Glutamatergic neuron (in vitro differentiated cells): ENCODE results near the gene HOXC9. TPM values are rescaled to one million over a fixed set of nuclear protein-coding genes. Genes with fewer than 3 reads are reported as not detected.

Experiments used
- DNase-seq: peaks from one replicate; pipeline ENCODE4 v3.0.0; 2022
- H3K27ac Mint-ChIP-seq: one replicate; pipeline ENCODE4 v1.8.0; 2020; ENCODE audit warnings: mild to moderate bottlenecking, mixed read lengths, inconsistent platforms; ENCODE audit not compliant: unreplicated experiment
- H3K27me3 Mint-ChIP-seq: one replicate; pipeline ENCODE4 v1.8.0; 2020; ENCODE audit warnings: mild to moderate bottlenecking, moderate library complexity, mixed read lengths, inconsistent platforms; ENCODE audit not compliant: unreplicated experiment
- H3K36me3 Mint-ChIP-seq: one replicate; pipeline ENCODE4 v1.8.0; 2020; ENCODE audit warnings: mild to moderate bottlenecking, mixed read lengths, inconsistent platforms; ENCODE audit not compliant: unreplicated experiment
- H3K4me1 Mint-ChIP-seq: one replicate; pipeline ENCODE4 v1.8.0; 2020; ENCODE audit warnings: mild to moderate bottlenecking, low read depth, mixed read lengths, inconsistent platforms; ENCODE audit not compliant: unreplicated experiment
- H3K4me3 Mint-ChIP-seq: one replicate; pipeline ENCODE4 v1.8.0; 2020; ENCODE audit warnings: mild to moderate bottlenecking, mixed read lengths, inconsistent platforms; ENCODE audit not compliant: unreplicated experiment
- H3K9me3 Mint-ChIP-seq: one replicate; pipeline ENCODE4 v1.8.0; 2020; ENCODE audit warnings: mild to moderate bottlenecking, moderate library complexity, mixed read lengths, inconsistent platforms; ENCODE audit not compliant: unreplicated experiment
- total RNA-seq: library from RNA; stranded (reverse); fragmentation: NEBNext Ultra II Directional; extraction: Animal tissue kit (Norgen Biotek cat#: 25700); gene quantifications from one replicate; pipeline ENCODE4 v1.2.1, GENCODE V29; 2021; ENCODE audit not compliant: unreplicated experiment
- TF ChIP-seq, protein P1 (sequence below): fragments of 200-600 bp; sonication (generic); IDR thresholded peaks from one replicate; pipeline ENCODE4 v1.5.0; 2021; ENCODE audit not compliant: partially characterized antibody, unreplicated experiment

HOXC9 gene
- total RNA-seq, 1 donor from 2014 or later, result not detected

DNA sequence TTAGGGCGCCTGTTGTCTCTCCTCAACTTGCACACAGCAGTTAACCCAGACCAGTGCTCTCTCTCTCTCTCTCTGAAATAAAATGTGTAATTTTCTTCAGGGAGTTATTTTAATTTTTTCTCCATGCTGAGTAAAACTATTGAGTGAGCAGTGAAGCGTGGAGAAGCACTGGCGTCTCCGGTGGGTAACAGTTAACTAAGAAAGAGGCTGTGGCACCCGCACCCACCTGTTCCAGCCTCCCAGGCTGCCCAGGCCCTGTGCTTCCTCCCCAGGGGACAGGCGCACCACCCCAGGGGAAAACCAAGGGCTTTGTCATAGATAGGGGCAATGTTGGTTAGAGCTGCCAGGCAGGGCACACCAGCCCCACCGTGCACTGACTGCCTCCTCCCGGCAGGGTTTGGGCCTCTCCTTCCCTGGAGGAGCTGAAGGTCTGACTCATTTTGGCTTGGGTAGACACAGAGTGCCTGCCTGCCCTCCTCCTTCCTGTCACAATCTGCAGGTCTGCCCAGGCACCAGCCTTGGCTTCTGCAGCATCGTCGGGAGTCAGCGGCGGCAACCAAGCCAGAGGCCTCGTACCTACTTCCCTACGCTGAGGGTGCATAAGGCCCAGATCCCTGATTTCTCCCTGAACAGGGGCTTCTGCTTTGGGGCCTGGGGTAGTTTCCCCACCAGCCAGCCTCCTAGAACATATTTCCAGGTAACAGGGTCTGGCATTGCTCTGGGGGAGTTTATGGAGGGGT lies 36.8 kb downstream of the HOXC9 start:
- no peak for DNase-seq
- TF ChIP-seq, protein P1, sequence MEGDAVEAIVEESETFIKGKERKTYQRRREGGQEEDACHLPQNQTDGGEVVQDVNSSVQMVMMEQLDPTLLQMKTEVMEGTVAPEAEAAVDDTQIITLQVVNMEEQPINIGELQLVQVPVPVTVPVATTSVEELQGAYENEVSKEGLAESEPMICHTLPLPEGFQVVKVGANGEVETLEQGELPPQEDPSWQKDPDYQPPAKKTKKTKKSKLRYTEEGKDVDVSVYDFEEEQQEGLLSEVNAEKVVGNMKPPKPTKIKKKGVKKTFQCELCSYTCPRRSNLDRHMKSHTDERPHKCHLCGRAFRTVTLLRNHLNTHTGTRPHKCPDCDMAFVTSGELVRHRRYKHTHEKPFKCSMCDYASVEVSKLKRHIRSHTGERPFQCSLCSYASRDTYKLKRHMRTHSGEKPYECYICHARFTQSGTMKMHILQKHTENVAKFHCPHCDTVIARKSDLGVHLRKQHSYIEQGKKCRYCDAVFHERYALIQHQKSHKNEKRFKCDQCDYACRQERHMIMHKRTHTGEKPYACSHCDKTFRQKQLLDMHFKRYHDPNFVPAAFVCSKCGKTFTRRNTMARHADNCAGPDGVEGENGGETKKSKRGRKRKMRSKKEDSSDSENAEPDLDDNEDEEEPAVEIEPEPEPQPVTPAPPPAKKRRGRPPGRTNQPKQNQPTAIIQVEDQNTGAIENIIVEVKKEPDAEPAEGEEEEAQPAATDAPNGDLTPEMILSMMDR, result no peak
- Mint-ChIP-seq H3K36me3 (no peaks in the 10 kb centered on the region), H3K27ac (no peak overlapping the region), H3K27me3 (peaks cover 37% of the 10 kb centered on the region), H3K4me3 (no peak overlapping the region), H3K4me1 (peaks cover 2% of the 10 kb centered on the region), H3K9me3 (peaks cover 6% of the 10 kb centered on the region)

- Mint-ChIP-seq H3K27me3 (peaks cover 34% of the 10 kb centered on the region), H3K27ac (no peak overlapping the region), H3K4me1 (peaks cover 2% of the 10 kb centered on the region), H3K9me3 (peaks cover 6% of the 10 kb centered on the region), H3K36me3 (no peaks in the 10 kb centered on the region), H3K4me3 (no peak overlapping the region)
- DNase-seq, result no peak
- TF ChIP-seq, protein P1, result no peak
Observed at GRCh38 chr12:54037360-54038283, 37.7 kb downstream of the HOXC9 start.

GRCh38 chr12:54038284-54038870 lies 38.4 kb downstream of the HOXC9 start:
- no peak overlapping the region for H3K4me3 Mint-ChIP-seq
- H3K27ac Mint-ChIP-seq, result no peak overlapping the region
- H3K9me3 Mint-ChIP-seq, result peaks cover 7% of the 10 kb centered on the region
- no peaks in the 10 kb centered on the region for H3K36me3 Mint-ChIP-seq
- TF ChIP-seq, protein P1, result no peak
- peaks cover 30% of the 10 kb centered on the region for H3K27me3 Mint-ChIP-seq
- peaks cover 2% of the 10 kb centered on the region for H3K4me1 Mint-ChIP-seq
- DNase-seq, result no peak

DNA sequence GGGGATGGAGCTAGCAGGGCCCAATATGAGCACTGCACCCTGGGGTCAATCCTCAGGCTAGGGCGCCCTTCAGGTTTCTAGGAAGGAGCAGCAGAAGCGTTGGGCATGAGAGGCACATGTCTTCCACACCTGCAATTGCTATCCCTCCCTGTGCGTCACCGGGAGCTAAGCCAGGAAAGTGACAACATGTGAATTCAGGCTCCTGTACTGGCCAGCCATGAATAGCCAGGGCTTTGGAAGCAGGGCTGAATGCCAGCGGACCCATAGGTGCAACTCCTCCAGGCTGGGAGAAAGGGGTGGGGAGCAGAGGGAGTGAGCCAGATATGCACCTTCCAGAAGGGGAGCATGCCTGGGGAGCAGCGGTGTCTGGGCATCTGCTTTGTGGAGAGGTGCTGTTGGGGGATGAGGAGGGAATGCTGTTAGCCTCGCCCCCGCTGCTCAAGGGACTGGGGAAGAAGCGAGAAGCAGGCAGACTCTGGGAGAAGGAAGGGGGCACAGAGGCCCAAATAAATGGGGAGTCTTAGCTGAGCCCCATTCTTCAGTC lies 39.0 kb downstream of the HOXC9 start:
- peaks cover 35% of the 10 kb centered on the region for H3K27me3 Mint-ChIP-seq
- H3K36me3 Mint-ChIP-seq, result no peaks in the 10 kb centered on the region
- H3K4me1 Mint-ChIP-seq, result peaks cover 6% of the 10 kb centered on the region
- no peak overlapping the region for H3K4me3 Mint-ChIP-seq
- TF ChIP-seq, protein P1, result no peak
- DNase-seq, result no peak
- H3K27ac Mint-ChIP-seq, result no peak overlapping the region
- H3K9me3 Mint-ChIP-seq, result peaks cover 7% of the 10 kb centered on the region
